ENCODE data around the gene ZNFX1. TPM values are rescaled to one million over a fixed set of nuclear protein-coding genes. Genes with fewer than 3 reads are reported as not detected.
A peak's percentile ranks its signal among the peaks of the same experiment; 100 is the strongest.
"Not testable (repeated sequence)": the region's sequence is repeated elsewhere in the genome, so short reads cannot be mapped to it uniquely, and the experiment has no call there.

ZNFX1 gene
- total RNA-seq, 1 experiment from 2014 or later: 15.5 TPM

DNA sequence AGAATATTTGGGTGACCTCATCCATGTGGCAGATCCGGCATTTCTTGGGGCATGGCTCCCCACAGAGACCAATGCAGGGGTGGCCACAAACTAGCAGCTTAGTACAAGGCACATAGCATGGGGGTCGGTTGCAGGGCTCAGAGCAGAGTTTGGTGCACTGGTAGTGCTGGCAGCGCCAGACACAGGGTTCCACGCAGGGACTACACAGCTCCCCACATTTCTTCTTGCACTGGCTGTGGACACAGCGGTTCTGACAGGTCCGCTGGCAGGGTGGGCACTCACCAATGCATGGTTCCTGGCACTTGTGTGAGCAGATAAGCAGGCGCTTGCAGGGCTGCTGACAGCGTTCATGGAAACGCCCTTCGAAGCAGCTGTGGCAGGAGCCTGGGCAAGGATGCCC, 29.6 kb downstream of the ZNFX1 start:
- no peak for DNase-seq (ENCODE audit: low read depth)

- no peak for DNase-seq (ENCODE audit: low read depth)
These were observed 30.1 kb downstream of the ZNFX1 start for GRCh38 chr20:49247792-49248191.

- DNase-seq (ENCODE audit: low read depth): no peak
These were observed 30.6 kb downstream of the ZNFX1 start for GRCh38 chr20:49247169-49247723.

DNA sequence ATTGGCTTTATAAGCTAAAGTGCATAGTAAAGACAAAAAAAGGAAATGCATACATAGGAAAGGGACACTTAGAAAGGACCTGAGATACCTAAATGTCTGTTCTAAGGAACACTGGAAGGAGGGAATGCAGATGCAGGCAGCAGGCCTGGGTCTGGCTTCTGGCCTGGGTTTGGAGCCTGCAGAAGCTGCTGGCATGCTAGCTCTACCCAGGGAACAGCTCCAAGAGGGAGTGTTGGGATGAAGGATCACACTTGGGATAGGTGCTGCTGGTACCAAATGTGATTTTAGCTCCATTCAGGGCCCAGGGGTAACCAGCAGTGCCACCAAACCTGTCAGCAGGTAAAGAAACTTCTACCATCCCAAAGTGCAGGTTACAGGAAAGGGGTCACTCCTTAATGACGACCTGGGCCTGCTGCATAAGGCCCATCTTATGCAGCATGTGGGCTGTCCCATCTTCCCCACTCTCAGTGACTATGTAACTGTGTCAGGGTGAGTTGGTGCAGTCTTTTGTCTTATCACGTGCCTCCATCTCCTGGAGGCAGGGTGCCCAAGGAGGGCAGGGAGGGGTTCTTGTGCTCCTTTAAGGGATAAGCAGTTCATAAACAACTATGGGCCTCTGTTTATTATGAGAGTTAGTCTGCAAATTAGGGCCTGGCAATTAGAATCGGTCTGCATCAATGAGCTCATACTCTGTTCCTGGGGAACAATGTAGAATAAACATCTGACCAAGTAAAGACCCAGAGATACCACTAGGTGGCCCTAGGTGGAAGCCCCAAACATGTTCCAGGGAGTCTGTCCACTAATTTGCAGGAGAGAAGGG, 31.7 kb downstream of the ZNFX1 start:
- DNase-seq (ENCODE audit: low read depth): peak; percentile 33

DNA sequence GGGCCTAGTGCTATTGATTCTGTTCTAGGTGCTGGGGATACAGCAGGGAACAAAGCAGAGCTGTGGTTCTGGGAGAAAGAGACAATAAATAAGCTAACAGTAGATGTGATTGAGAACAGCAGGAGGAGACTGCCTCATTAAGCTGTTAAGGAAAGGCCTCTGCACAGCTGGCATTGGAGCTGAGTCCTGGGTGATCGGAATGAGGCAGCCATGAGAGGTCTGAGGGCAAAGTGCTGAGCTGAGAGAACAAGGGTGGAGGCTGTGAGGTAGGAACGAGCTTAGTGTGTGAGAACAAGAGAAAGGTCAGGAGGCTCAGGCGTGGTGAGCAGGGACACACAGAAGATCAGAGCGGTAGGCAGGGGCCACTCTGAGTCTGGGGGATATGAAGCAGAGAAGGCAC, 40.3 kb downstream of the ZNFX1 start:
- DNase-seq (ENCODE audit: low read depth): no peak

DNA sequence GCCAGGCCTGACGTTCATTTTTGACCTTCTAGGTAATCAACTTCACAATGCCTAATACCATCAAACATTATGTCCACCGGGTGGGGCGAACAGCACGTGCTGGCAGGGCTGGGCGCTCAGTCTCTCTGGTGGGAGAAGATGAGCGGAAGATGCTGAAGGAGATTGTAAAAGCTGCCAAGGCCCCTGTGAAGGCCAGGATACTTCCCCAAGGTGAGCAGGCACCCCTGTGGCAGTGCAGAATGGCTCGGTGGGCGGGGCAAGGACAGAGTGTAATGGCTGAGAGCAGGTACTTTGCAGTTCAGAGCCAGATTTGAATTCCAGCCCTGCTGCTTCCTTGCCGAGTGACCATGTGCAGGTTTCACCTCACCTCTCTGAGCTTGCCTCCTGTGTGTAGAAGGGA, 41.6 kb downstream of the ZNFX1 start:
- DNase-seq (ENCODE audit: low read depth): no peak

GRCh38 chr20:49234831-49235230, 43.0 kb downstream of the ZNFX1 start:
- no peak for DNase-seq (ENCODE audit: low read depth)

- DNase-seq (ENCODE audit: low read depth): no peak
These were observed 44.6 kb downstream of the ZNFX1 start for GRCh38 chr20:49233226-49233625.

DNA sequence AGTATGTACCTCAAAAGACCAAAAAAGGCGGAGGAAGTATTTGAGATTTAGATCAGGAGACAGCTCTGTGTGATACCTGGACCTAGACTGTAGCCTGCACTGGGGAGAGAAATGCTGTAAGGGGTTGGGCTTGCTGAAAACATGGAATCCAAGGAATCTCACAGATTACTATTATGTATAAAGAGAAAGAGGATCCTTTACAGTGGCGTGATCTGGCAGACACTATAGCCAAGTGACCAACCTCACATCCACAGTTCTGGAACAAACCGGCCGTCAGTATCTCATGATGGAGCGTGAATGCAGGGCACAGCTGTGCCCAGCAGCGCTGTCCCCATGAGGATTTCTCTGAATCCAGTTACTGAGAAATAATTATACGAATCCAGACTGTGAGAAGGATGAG, 46.4 kb downstream of the ZNFX1 start:
- no peak for DNase-seq (ENCODE audit: low read depth)

DNA sequence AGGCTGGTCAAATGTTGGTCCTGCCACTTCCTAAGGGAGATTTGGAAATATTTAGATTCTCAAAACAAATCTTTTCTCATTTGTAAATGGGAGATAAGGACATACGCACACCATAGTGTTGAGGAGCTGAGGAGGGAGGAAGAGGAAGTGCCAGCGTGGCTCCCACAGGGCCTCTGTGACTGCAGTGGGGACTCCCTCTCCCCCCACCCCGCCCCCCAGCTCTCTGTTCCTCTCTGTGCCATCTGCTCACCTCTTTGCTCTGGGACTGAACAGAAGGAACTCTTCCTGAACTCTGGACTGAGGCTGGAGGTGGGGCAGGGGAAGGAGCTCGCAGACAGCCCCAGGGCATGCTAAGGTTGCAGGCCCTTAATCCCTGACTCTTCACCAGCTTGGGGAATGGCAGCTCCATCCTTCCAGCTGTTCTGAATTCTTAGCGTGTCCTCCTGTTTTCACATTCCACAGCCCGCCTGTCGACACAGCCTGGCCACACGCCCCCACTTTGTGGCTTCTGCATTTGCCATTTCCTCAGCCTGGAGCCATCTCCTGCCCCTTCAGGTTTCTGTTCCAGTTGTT, 47.2 kb downstream of the ZNFX1 start:
- DNase-seq (ENCODE audit: low read depth): no peak

DNA sequence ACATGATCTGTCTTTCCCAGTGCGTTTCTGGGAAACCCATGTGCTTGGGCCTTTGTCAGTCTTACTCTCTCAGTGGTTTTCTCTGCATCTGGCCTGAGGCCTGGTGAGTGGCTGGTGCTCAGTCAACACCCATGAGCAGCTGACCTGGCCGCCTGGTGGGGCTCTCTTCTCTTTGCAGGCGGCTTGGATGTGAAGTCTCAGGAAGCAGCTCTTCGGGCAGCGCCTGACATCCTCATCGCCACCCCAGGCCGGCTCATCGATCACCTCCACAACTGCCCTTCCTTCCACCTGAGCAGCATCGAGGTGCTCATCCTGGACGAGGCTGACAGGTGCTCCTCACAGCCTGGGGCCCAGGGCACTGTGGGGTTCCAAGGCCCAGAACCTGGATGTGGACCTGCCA, 47.8 kb downstream of the ZNFX1 start:
- DNase-seq (ENCODE audit: low read depth): no peak

DNA sequence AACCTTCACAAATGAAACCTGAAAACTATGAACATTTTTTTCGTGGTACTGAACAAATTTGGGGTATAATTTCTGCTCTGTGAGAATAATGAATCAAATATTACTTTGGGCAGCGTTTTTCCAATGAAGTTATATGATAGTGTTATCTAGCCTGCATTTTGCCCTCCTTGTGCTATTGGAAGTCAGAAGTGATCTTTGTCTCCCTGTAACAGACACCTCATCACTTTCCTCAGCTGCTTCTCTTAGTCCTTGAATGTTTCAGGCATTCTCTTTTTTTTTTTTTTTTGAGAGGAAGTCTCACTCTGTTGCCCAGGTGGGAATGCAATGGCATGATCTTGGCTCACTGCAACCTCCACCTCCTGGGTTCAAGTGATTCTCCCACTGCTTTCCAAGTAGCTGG, 48.5 kb downstream of the ZNFX1 start:
- no peak for DNase-seq (ENCODE audit: low read depth)

DNA sequence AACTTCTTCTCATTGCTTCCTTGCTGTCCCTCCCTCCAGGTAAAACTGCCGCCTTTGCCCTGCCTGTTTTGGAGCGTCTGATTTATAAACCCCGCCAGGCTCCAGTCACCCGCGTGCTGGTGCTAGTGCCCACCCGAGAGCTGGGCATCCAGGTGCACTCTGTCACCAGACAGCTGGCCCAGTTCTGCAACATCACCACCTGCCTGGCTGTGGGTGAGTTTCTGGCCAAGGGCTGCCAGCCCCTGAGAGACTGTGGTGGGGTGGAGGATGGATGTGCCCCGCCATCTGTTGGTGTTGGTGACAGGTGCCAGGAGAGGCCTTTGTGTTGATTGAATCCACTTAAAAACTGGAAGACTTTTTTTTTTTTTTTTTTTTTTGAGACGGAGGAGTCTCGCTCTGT, 49.2 kb downstream of the ZNFX1 start:
- no peak for DNase-seq (ENCODE audit: low read depth)

DNA sequence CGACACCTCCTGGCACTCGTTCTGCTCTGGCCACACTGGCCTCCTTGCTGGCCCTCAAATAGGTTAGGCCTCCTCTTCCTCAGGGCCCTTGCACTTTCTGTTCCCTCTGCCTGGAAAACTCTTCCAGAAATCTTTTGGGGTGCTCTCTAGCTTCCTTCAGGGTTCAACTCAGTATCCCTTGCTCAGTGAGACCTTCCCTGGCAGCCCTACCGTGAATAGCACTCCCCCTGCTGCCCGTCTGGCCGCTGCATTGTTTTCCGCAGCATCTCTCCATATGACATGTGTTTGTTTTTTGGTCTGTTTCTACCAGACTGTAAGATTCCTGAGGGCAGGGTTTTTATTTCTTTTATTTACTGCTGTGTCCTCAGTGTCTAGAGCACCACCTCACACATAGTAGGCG, 52.0 kb downstream of the ZNFX1 start:
- no peak for DNase-seq (ENCODE audit: low read depth)

DNA sequence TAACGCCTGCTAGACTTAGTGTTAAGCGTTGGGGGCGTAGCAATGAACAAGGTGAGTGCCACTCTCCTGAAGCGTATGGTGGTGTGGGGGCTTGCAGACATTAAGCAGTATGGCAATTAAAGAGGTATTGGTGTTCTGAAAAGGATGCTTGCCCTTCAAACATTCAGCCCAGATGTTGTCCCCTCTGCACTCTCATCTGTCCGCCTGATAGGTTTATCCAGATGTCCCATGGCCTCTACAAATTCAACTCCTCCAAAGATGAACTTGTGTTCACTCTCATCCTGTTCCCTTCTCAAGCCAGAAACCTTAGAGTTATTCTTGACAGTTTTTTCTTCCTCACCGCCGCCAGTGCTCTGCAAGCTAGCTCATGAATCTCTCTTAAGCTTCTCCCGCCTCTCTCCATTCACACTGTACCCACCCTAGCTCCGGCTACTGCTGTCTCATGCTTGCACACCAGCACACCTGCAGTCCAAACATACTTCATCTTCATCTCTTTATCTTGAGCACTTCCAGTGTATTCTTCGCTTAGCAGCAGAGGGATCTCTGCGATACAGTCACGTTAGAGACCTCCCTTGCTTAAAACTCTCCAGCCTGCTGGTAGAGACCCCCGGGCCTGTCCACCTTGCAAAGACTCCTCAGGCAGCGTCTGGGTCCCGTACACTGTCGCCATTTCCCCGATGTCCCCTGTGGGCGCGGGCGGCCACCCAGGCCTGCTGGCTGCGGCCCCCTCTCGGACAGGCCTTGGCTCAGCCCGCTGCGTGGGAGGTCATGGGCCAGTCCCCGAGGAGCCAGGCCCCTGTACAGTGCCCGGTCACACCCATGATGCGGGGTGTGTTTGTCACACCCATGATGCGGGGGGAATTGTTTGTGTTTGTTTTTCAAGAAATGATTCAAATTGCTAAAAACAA, 57.7 kb downstream of the ZNFX1 start:
- no peak for DNase-seq (ENCODE audit: low read depth)

- peak; percentile 98 for DNase-seq (ENCODE audit: low read depth)
These were observed 58.5 kb downstream of the ZNFX1 start, which contains the start of gene DDX27 for GRCh38 chr20:49219091-49219923. TSS of gene DDX27 (plus strand) at chr20:49219416. CDS start at chr20:49219449, 33 bp downstream.

DNA sequence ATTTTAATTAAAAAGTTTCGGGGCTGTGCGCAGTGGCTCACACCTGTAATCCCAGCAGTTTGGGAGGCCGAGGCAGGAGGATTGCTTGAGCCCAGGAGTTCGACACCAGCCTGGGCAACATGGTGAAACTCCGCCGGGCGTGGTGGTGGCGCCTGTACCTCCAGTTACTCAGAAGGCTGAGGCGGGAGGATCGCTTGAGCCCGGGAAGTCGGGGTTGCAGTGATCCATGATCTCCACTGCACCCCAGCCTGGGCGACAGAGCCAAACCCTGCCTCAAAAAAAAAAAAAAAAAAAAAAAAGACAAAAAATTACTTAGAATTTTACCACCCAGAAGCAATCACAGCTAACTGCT, 59.1 kb downstream of the ZNFX1 start:
- DNase-seq (ENCODE audit: low read depth): not testable (repeated sequence)

DNA sequence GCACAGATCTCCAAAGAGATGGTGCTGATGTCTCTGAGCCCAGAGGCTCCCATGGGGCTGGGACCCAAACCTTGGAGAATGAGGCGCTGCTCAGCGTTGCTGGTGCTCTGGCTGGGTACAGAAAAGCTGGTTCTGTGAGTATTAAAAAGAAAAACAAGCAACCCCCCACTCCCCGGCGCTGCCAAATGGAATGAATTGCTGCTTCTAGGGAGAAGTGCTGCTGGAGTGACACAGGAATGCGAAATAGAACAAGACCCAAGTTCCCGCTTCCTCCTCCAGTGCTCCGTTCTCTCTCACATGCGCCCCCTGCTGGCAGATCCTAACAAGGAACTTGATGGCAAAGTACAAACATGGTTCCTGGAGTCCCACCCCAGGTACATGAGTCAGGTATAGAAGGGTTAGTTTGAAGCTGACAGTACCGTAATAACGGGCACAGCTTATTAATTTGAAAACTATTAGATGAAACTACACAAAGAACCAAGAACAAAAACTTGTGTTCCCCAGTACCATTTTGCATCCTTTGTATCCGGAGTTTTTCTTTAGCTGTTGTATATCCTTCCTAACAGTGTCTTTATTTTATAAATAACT, 60.8 kb downstream of the ZNFX1 start:
- peak; percentile 88 for DNase-seq (ENCODE audit: low read depth)

DNA sequence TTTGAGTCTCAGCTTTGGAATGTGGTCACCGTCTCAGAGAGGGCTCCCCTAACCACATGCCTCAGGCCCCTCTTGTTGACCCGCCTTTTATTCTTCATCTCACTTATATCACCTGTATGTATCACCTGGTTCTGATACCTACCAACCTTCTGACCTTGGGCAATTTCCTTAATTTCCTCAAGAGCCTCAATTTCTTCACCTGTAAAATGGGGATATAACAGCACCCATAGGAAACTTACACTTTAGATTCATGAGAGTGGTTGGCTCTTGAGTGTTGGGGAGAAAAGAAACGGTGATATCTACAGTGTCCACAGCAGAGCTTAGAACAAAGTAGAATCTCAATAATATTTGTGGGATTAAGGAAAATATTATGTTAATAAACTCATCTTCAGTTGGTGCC, 62.6 kb downstream of the ZNFX1 start:
- DNase-seq (ENCODE audit: low read depth): no peak

- DNase-seq (ENCODE audit: low read depth): no peak
These were observed 63.3 kb downstream of the ZNFX1 start for GRCh38 chr20:49214571-49214970.

DNA sequence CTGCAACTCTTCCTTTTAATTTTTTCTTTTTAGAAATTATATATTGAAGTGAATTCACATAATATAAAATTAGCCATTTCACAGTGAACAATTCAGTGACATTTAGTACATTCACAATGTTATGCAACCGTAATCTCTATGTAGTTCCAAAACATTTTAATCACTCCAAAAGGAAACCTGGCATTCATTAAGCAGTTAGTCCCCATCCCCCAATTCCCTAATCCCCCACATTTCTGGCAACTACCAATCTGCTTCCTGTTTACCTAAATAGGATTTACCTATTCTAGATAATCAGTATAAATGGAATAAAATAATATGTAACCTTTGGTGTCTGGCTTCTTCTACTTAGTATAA, 67.1 kb downstream of the ZNFX1 start:
- no peak for DNase-seq (ENCODE audit: low read depth)

Data from Daoy (cell line).